Measurements from ENCODE around the gene MAP3K3. TPM values are rescaled to one million over a fixed set of nuclear protein-coding genes. Genes with fewer than 3 reads are reported as not detected.

The MAP3K3 gene
- total and polyA plus RNA-seq, 7 experiments from 2014 or later: 29.4 to 105 (median 81.0) TPM

GRCh38 chr17:63694950-63695773 is 72.9 kb downstream of the MAP3K3 start:
- POLR2A ChIA-PET: interaction anchor here (0.5 to 7.5 kb wide), 37 partner anchors 7 to 450 kb away, joined by 3 to 810 read pairs (median 4); partner anchors contain the start of genes CCDC47, CYB561, DCAF7 and DDX42
- H3K27me3 Mint-ChIP-seq: no peaks in the 10 kb centered on the region
- peak overlapping the region; percentile 66 to 99 (median 95) for H3K27ac Mint-ChIP-seq
- peak overlapping the region; percentile 93 for H3K27ac ChIP-seq (ENCODE audit: low read depth, low read length)
- ATAC-seq: no peak
- DNase-seq: peak in 6 of 9 donors; percentile 20 to 44 (median 34)
- peaks cover 42 to 63% (median 50%) of the 10 kb centered on the region in 7 donors for H3K4me1 Mint-ChIP-seq
- H3K4me1 ChIP-seq (ENCODE audit: control insufficient read depth in 2 of 2, insufficient read depth in 2 of 2, low read length in 2 of 2): peaks cover 35 to 44% of the 10 kb centered on the region in 2 donors
- H3K4me3 Mint-ChIP-seq: peak overlapping the region; percentile 20 to 100 (median 89)
- peaks cover 0 to 13% (median 0%) of the 10 kb centered on the region in 11 donors for H3K9me3 Mint-ChIP-seq
- peaks cover 6 to 69% (median 29%) of the 10 kb centered on the region in 3 experiments for H3K36me3 ChIP-seq (ENCODE audit: control insufficient read depth in 2 of 3, insufficient read depth in 3 of 3, low read length in 3 of 3)
- intact Hi-C loops (cut with micrococcal nuclease): loop anchor here (5.0 kb wide), 2 partner anchors 83 to 268 kb away; no protein-coding TSS in a partner anchor
- H3K27me3 ChIP-seq (ENCODE audit: control insufficient read depth in 2 of 2, insufficient read depth in 2 of 2, low read length in 2 of 2): no peaks in the 10 kb centered on the region
- H3K4me3 ChIP-seq (ENCODE audit: low read length): peak overlapping the region; percentile 9
- H3K9me3 ChIP-seq (ENCODE audit: control insufficient read depth in 2 of 3, low read length in 3 of 3): no peaks in the 10 kb centered on the region
- CTCF ChIA-PET: interaction anchor here (0.5 to 7.8 kb wide), 8 partner anchors 12 to 139 kb away, joined by 3 to 198 read pairs (median 4); no protein-coding TSS in a partner anchor
- peaks cover 3 to 43% (median 28%) of the 10 kb centered on the region in 5 donors for H3K36me3 Mint-ChIP-seq

DNA sequence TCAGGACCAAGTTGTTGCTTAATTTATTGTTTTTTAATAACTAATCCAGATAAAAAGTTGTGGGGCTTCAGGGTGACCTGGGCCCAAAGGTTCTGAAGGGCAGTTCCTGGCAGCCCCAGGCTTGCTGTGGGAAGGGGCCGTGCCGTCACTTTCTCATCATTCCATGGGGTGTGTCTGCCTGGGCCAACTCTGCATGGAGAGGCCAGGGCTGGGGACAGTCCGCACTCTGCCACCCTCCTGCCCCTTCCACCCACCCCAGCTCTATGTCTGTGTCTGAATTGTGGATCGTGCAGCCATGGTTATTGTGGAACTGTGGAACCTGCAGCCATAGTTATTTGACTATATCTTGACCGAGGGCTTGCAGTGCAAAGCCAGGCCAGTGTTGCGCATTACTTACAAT is 73.7 kb downstream of the MAP3K3 start:
- Mint-ChIP-seq H3K9me3 (peaks cover 0 to 13% (median 0%) of the 10 kb centered on the region in 11 donors), H3K27ac (peak overlapping the region; percentile 89 to 100 (median 99)), H3K36me3 (peaks cover 3 to 36% (median 24%) of the 10 kb centered on the region in 5 donors), H3K4me1 (peaks cover 42 to 62% (median 49%) of the 10 kb centered on the region in 7 donors), H3K4me3 (peak overlapping the region; percentile 83 to 100 (median 98)), H3K27me3 (no peaks in the 10 kb centered on the region)
- ChIA-PET POLR2A (interaction anchor here (0.5 to 7.5 kb wide), 26 partner anchors 9 to 450 kb away, joined by 3 to 810 read pairs (median 8); partner anchors contain the start of genes CCDC47, DDX42, FTSJ3 and MAP3K3), CTCF (interaction anchor here (0.5 to 7.8 kb wide), 4 partner anchors 13 to 139 kb away, joined by 3 to 198 read pairs (median 3); no protein-coding TSS in a partner anchor)
- intact Hi-C loops (cut with micrococcal nuclease): loop anchor here (5.0 kb wide), 2 partner anchors 84 to 269 kb away; no protein-coding TSS in a partner anchor
- ATAC-seq: no peak
- peaks cover 6 to 61% (median 24%) of the 10 kb centered on the region in 3 experiments for H3K36me3 ChIP-seq (ENCODE audit: control insufficient read depth in 2 of 3, insufficient read depth in 3 of 3, low read length in 3 of 3)
- no peaks in the 10 kb centered on the region for H3K27me3 ChIP-seq (ENCODE audit: control insufficient read depth in 2 of 2, insufficient read depth in 2 of 2, low read length in 2 of 2)
- H3K9me3 ChIP-seq (ENCODE audit: control insufficient read depth in 2 of 3, low read length in 3 of 3): no peaks in the 10 kb centered on the region
- peak overlapping the region; percentile 81 for H3K4me3 ChIP-seq (ENCODE audit: low read length)
- peak overlapping the region; percentile 93 for H3K27ac ChIP-seq (ENCODE audit: low read depth, low read length)
- H3K4me1 ChIP-seq (ENCODE audit: control insufficient read depth in 2 of 2, insufficient read depth in 2 of 2, low read length in 2 of 2): peaks cover 36 to 44% of the 10 kb centered on the region in 2 donors
- DNase-seq: peak in 3 of 9 donors; percentile 8 to 45 (median 14)

GRCh38 chr17:63696381-63696961 is 74.3 kb downstream of the MAP3K3 start:
- Histone ChIP-seq H3K27me3 (ENCODE audit: control insufficient read depth in 2 of 2, insufficient read depth in 2 of 2, low read length in 2 of 2) (no peaks in the 10 kb centered on the region), H3K36me3 (ENCODE audit: control insufficient read depth in 2 of 3, insufficient read depth in 3 of 3, low read length in 3 of 3) (peaks cover 6 to 56% (median 24%) of the 10 kb centered on the region in 3 experiments), H3K4me1 (ENCODE audit: control insufficient read depth in 2 of 2, insufficient read depth in 2 of 2, low read length in 2 of 2) (peaks cover 41 to 44% of the 10 kb centered on the region in 2 donors), H3K4me3 (ENCODE audit: low read length) (peak overlapping the region; percentile 81), H3K27ac (ENCODE audit: low read depth, low read length) (peak overlapping the region; percentile 93), H3K9me3 (ENCODE audit: control insufficient read depth in 2 of 3, low read length in 3 of 3) (no peaks in the 10 kb centered on the region)
- H3K9me3 Mint-ChIP-seq: peaks cover 0 to 11% (median 0%) of the 10 kb centered on the region in 11 donors
- peak overlapping the region; percentile 83 to 100 (median 98) for H3K4me3 Mint-ChIP-seq
- ATAC-seq: no peak
- H3K27ac Mint-ChIP-seq: peak overlapping the region; percentile 89 to 100 (median 99)
- DNase-seq: peak in 8 of 9 donors; percentile 23 to 64 (median 54)
- ChIA-PET POLR2A (interaction anchor here (0.7 to 7.5 kb wide), 21 partner anchors 10 to 449 kb away, joined by 3 to 810 read pairs (median 14); partner anchors contain the start of genes CCDC47, DDX42, FTSJ3 and MAP3K3), CTCF (interaction anchor here (0.9 to 7.8 kb wide), 4 partner anchors 13 to 132 kb away, joined by 3 to 198 read pairs (median 6); partner anchors contain the start of genes CCDC47 and DDX42)
- no peaks in the 10 kb centered on the region for H3K27me3 Mint-ChIP-seq
- peaks cover 3 to 33% (median 24%) of the 10 kb centered on the region in 5 donors for H3K36me3 Mint-ChIP-seq
- H3K4me1 Mint-ChIP-seq: peaks cover 45 to 62% (median 47%) of the 10 kb centered on the region in 7 donors
- intact Hi-C loops (cut with micrococcal nuclease): loop anchor here (5.0 kb wide), 2 partner anchors 84 to 269 kb away; no protein-coding TSS in a partner anchor

DNA sequence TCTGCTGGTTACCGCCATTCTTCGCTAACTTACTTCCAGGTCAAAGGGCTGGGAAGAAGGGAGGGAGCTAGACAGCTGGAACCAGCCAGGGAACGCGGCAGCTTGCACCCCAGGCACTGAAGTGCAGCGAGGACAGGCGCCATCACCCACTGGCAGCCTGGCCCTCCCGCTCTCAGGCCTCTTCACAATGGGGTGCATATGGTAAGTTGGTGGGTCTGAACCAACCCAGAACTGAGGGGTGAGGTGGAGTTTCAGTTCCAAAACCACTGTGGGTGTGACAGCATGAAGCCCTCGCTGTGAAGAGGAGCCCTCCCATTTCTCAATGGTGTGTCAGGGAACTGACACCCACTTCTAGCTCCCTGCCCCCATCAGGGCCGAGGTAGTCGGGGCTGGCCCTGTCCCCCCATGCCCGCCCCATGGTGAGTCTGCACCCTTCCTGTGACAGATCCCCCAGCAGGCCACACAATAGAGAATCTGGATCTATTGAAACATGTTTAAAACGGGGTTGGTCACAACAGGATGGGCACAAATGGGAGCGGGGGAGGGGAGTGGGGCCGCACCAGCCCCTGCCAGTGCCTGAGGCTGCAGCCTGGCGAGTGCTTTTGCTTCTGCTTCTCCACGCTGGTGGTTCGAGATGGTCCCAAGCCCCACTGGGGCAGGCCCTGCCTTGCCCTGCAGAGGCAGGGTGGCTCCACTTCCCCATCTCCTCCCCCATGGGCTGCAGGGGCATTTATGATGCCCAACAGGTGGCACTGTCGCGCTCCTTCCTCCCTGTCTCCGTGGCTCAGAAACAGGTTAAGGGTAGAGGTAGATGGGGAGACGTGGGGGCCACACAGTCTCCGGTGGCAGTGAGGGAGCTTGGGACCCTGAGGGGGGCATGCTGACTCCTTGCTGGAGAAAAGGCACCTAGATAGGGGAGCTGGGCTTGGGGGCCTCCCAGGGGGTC is 75.4 kb downstream of the MAP3K3 start:
- Mint-ChIP-seq H3K9me3 (peaks cover 0 to 14% (median 0%) of the 10 kb centered on the region in 11 donors), H3K27me3 (no peaks in the 10 kb centered on the region), H3K36me3 (peaks cover 3 to 37% (median 22%) of the 10 kb centered on the region in 5 donors), H3K27ac (peak overlapping the region; percentile 89 to 100 (median 99)), H3K4me1 (peaks cover 45 to 61% (median 56%) of the 10 kb centered on the region in 7 donors), H3K4me3 (peak overlapping the region; percentile 83 to 100 (median 98))
- ATAC-seq (peak; percentile 57), DNase-seq (peak; percentile 74 to 91 (median 86))
- Histone ChIP-seq H3K4me3 (ENCODE audit: low read length) (peak overlapping the region; percentile 81), H3K27me3 (ENCODE audit: control insufficient read depth in 2 of 2, insufficient read depth in 2 of 2, low read length in 2 of 2) (no peaks in the 10 kb centered on the region), H3K9me3 (ENCODE audit: control insufficient read depth in 2 of 3, low read length in 3 of 3) (no peaks in the 10 kb centered on the region), H3K36me3 (ENCODE audit: control insufficient read depth in 2 of 3, insufficient read depth in 3 of 3, low read length in 3 of 3) (peaks cover 6 to 44% (median 23%) of the 10 kb centered on the region in 3 experiments), H3K27ac (ENCODE audit: low read depth, low read length) (peak overlapping the region; percentile 93), H3K4me1 (ENCODE audit: control insufficient read depth in 2 of 2, insufficient read depth in 2 of 2, low read length in 2 of 2) (peaks cover 43 to 46% of the 10 kb centered on the region in 2 donors)
- ChIA-PET CTCF (interaction anchor here (0.5 to 7.8 kb wide), 8 partner anchors 12 to 151 kb away, joined by 3 to 198 read pairs (median 4); partner anchors contain the start of genes CCDC47, DDX42, FTSJ3 and PSMC5), POLR2A (interaction anchor here (0.6 to 7.5 kb wide), 41 partner anchors 8 to 695 kb away, joined by 3 to 810 read pairs (median 6); partner anchors contain the start of genes CCDC47, DDX42, FTSJ3 and ICAM2)
- intact Hi-C loops (cut with micrococcal nuclease): loop anchor here (1.0 to 5.0 kb wide), 7 partner anchors 13 to 270 kb away; partner anchors contain the start of genes DCAF7 (in 1 of the 2), FTSJ3 (in 1 of the 2), MAP3K3 (in 1 of the 2) and PSMC5 (in 1 of the 2)

DNA sequence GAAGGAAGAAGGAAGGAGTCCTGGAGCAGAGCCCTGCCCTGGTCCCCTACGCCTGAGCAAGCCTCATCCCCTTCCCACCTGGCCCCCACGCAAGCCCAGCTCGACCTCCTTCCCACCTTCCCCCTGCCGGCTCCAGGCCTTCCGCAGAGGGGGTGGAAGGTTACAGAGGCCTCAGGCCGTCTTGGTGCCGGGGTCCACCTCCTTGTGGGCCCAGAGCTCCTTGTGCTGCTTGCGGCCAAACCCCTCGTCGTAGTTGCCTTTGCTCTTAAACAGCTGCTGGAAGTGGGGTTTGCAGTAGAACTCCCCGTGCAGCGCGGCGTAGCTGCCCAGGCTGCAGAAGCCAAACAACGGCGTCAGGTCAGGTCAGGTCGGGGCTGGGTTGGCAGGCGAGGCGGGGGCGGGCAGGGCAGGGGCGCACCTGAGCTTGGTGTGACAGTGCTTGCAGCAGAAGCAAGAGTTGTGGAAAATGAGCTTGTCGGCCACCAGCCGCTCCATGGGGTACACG is 76.2 kb downstream of the MAP3K3 start:
- peaks cover 3 to 44% (median 17%) of the 10 kb centered on the region in 5 donors for H3K36me3 Mint-ChIP-seq
- Histone ChIP-seq H3K9me3 (ENCODE audit: control insufficient read depth in 2 of 3, low read length in 3 of 3) (no peaks in the 10 kb centered on the region), H3K36me3 (ENCODE audit: control insufficient read depth in 2 of 3, insufficient read depth in 3 of 3, low read length in 3 of 3) (peaks cover 6 to 47% (median 16%) of the 10 kb centered on the region in 3 experiments), H3K4me3 (ENCODE audit: low read length) (peak overlapping the region; percentile 81), H3K4me1 (ENCODE audit: control insufficient read depth in 2 of 2, insufficient read depth in 2 of 2, low read length in 2 of 2) (peaks cover 52 to 54% of the 10 kb centered on the region in 2 donors), H3K27me3 (ENCODE audit: control insufficient read depth in 2 of 2, insufficient read depth in 2 of 2, low read length in 2 of 2) (no peaks in the 10 kb centered on the region), H3K27ac (ENCODE audit: low read depth, low read length) (peak overlapping the region; percentile 93)
- ChIA-PET CTCF (interaction anchor here (0.8 to 7.8 kb wide), 4 partner anchors 12 to 137 kb away, joined by 3 to 198 read pairs (median 6); partner anchors contain the start of genes CCDC47, DDX42, FTSJ3 and PSMC5), POLR2A (interaction anchor here (0.6 to 7.5 kb wide), 33 partner anchors 8 to 694 kb away, joined by 3 to 810 read pairs (median 5); partner anchors contain the start of genes CCDC47, CYB561, DDX42 and FTSJ3)
- DNase-seq: peak in 6 of 9 donors; percentile 34 to 51 (median 39)
- intact Hi-C loops (cut with micrococcal nuclease): loop anchor here (1.0 to 5.0 kb wide), 7 partner anchors 12 to 271 kb away; partner anchors contain the start of genes DCAF7 (in 1 of the 2), FTSJ3 (in 1 of the 2), MAP3K3 (in 1 of the 2) and PSMC5 (in 1 of the 2)
- H3K27ac Mint-ChIP-seq: peak overlapping the region; percentile 89 to 100 (median 99)
- H3K4me1 Mint-ChIP-seq: peaks cover 43 to 63% (median 57%) of the 10 kb centered on the region in 7 donors
- ATAC-seq: no peak
- H3K4me3 Mint-ChIP-seq: peak overlapping the region; percentile 83 to 100 (median 98)
- peaks cover 0 to 13% (median 0%) of the 10 kb centered on the region in 11 donors for H3K9me3 Mint-ChIP-seq
- no peaks in the 10 kb centered on the region for H3K27me3 Mint-ChIP-seq
